OCI-LY1 (cell line): ENCODE results near the gene PRRC2B.
"Not testable (repeated sequence)": the region's sequence is repeated elsewhere in the genome, so short reads cannot be mapped to it uniquely, and the experiment has no call there.

Experiments used
- H2AFZ ChIP-seq: fragments of 200-600 bp; sonication (generic), shearing (Covaris generic); 2 replicates; pipeline ENCODE4 v1.6.0; 2014; ENCODE audit warnings: antibody characterized with exemption, mild to moderate bottlenecking, low read length
- H3F3A ChIP-seq: fragments of 200-600 bp; sonication (generic), shearing (Covaris generic); 2 replicates; pipeline ENCODE4 v1.6.0; 2014; ENCODE audit warnings: mild to moderate bottlenecking, antibody characterized with exemption, low read length, moderate library complexity; ENCODE audit not compliant: insufficient read depth
- H3K27ac ChIP-seq: fragments of 200-600 bp; sonication (generic); 2 replicates; pipeline ENCODE4 v1.5.1; 2014; ENCODE audit warnings: low read length, mixed run types, mild to moderate bottlenecking, low read depth; ENCODE audit not compliant: poor library complexity, severe bottlenecking
- H3K27me3 ChIP-seq: fragments of 200-600 bp; sonication (generic); 2 replicates; pipeline ENCODE4 v1.6.0; 2014; ENCODE audit warnings: antibody characterized with exemption, mild to moderate bottlenecking, low read length, moderate library complexity; ENCODE audit not compliant: insufficient read depth
- H3K36me3 ChIP-seq: fragments of 200-600 bp; sonication (generic); 2 replicates; pipeline ENCODE4 v1.6.1; 2014; ENCODE audit warnings: mild to moderate bottlenecking, antibody characterized with exemption, low read length, moderate library complexity, mixed read lengths; ENCODE audit not compliant: insufficient read depth
- H3K4me1 ChIP-seq: fragments of 200-600 bp; sonication (generic); 2 replicates; pipeline ENCODE4 v1.5.1; 2014; ENCODE audit warnings: mild to moderate bottlenecking, low read length, moderate library complexity; ENCODE audit not compliant: insufficient read depth, severe bottlenecking
- H3K4me2 ChIP-seq: fragments of 200-600 bp; sonication (generic), shearing (Covaris generic); 2 replicates; pipeline ENCODE4 v1.6.1; 2014; ENCODE audit warnings: low read length
- H3K4me3 ChIP-seq: fragments of 200-600 bp; sonication (generic); 2 replicates; pipeline ENCODE4 v1.5.1; 2014; ENCODE audit warnings: low read length, low read depth, mild to moderate bottlenecking, mixed read lengths; ENCODE audit not compliant: poor library complexity, severe bottlenecking
- H3K79me2 ChIP-seq: fragments of 200-600 bp; shearing (Covaris generic); 2 replicates; pipeline ENCODE4 v1.6.1; 2016; ENCODE audit warnings: mixed run types, low read length, mixed read lengths; ENCODE audit not compliant: insufficient read depth
- H3K9ac ChIP-seq: fragments of 200-600 bp; sonication (generic), shearing (Covaris generic); 2 replicates; pipeline ENCODE4 v1.6.1; 2014; ENCODE audit warnings: mild to moderate bottlenecking, low read length, mixed read lengths
- H3K9me2 ChIP-seq: fragments of 200-600 bp; sonication (generic), shearing (Covaris generic); 2 replicates; pipeline ENCODE4 v1.6.1; 2014; ENCODE audit warnings: low read depth, mild to moderate bottlenecking, low read length, mixed read lengths
- H3K9me3 ChIP-seq: fragments of 200-600 bp; shearing (Covaris generic); 2 replicates; pipeline ENCODE4 v1.6.1; 2014; ENCODE audit warnings: low read length, mixed read lengths
- H4K20me1 ChIP-seq: fragments of 200-600 bp; sonication (generic), shearing (Covaris generic); 2 replicates; pipeline ENCODE4 v1.6.0; 2016; ENCODE audit warnings: mild to moderate bottlenecking, low read length; ENCODE audit not compliant: insufficient read depth
- CTCF ChIP-seq: fragments of 200-600 bp; sonication (generic), shearing (Covaris generic); IDR thresholded peaks from 2 replicates; pipeline ENCODE4 v1.5.1; 2017; ENCODE audit warnings: mild to moderate bottlenecking, antibody characterized with exemption, low read length, moderate library complexity, mixed read lengths
- EZH2 ChIP-seq: fragments of 200-600 bp; sonication (generic), shearing (Covaris generic); IDR thresholded peaks from 2 replicates; pipeline ENCODE4 v1.8.0; 2017; ENCODE audit warnings: borderline replicate concordance, mixed run types, mild to moderate bottlenecking, antibody characterized with exemption, low read length, moderate library complexity, mixed read lengths

Gene PRRC2B

GRCh38 chr9:131349881-131350563, 43.9 kb upstream of the PRRC2B start:
- TF ChIP-seq EZH2 (no peak), CTCF (peak; percentile 84)
- peak overlapping the region; percentile 68 for H3K4me2 ChIP-seq
- no peaks in the 10 kb centered on the region for H3K9me2 ChIP-seq
- peaks cover 16% of the 10 kb centered on the region for H3K4me1 ChIP-seq
- no peaks in the 10 kb centered on the region for H3K36me3 ChIP-seq
- H3K4me3 ChIP-seq, result peak overlapping the region; percentile 31
- H3K27ac ChIP-seq, result no peak overlapping the region
- peak overlapping the region; percentile 49; the same call in 1 of the 2 replicates for H3K9ac ChIP-seq
- H3K27me3 ChIP-seq, result no peaks in the 10 kb centered on the region
- H2AFZ ChIP-seq, result no peak overlapping the region
- H3K9me3 ChIP-seq, result no peaks in the 10 kb centered on the region
- H4K20me1 ChIP-seq, result no peaks in the 10 kb centered on the region
- no peaks in the 10 kb centered on the region for H3K79me2 ChIP-seq
- no peaks in the 10 kb centered on the region for H3F3A ChIP-seq

- not testable (repeated sequence) for H3K27me3 ChIP-seq, H3F3A ChIP-seq, H3K4me2 ChIP-seq, H3K4me3 ChIP-seq, H3K9me2 ChIP-seq, H3K9ac ChIP-seq, H4K20me1 ChIP-seq, H3K27ac ChIP-seq, H3K4me1 ChIP-seq, H3K9me3 ChIP-seq, H2AFZ ChIP-seq, H3K36me3 ChIP-seq, H3K79me2 ChIP-seq
These were observed 37.4 kb upstream of the PRRC2B start for GRCh38 chr9:131356479-131356878.

GRCh38 chr9:131358556-131358955, 35.3 kb upstream of the PRRC2B start:
- peaks cover 7% of the 10 kb centered on the region for H3K4me1 ChIP-seq
- no peak overlapping the region for H2AFZ ChIP-seq
- no peaks in the 10 kb centered on the region for H3K9me2 ChIP-seq
- no peaks in the 10 kb centered on the region for H3F3A ChIP-seq
- no peak overlapping the region for H3K9ac ChIP-seq
- no peak overlapping the region for H3K4me2 ChIP-seq
- no peaks in the 10 kb centered on the region for H3K79me2 ChIP-seq
- H3K9me3 ChIP-seq, result no peaks in the 10 kb centered on the region
- H3K27me3 ChIP-seq, result no peaks in the 10 kb centered on the region
- no peak overlapping the region for H3K27ac ChIP-seq
- H4K20me1 ChIP-seq, result no peaks in the 10 kb centered on the region
- no peak for TF ChIP-seq EZH2
- TF ChIP-seq CTCF, result no peak
- no peak overlapping the region for H3K4me3 ChIP-seq
- H3K36me3 ChIP-seq, result no peaks in the 10 kb centered on the region

GRCh38 chr9:131361202-131361833, 32.6 kb upstream of the PRRC2B start:
- H3K79me2 ChIP-seq, result no peaks in the 10 kb centered on the region
- H3K36me3 ChIP-seq, result no peaks in the 10 kb centered on the region
- H3K9ac ChIP-seq, result no peak overlapping the region
- H3K9me2 ChIP-seq, result no peaks in the 10 kb centered on the region
- no peak for TF ChIP-seq CTCF
- TF ChIP-seq EZH2, result no peak
- H3K4me2 ChIP-seq, result no peak overlapping the region
- H3F3A ChIP-seq, result no peaks in the 10 kb centered on the region
- H3K4me3 ChIP-seq, result no peak overlapping the region
- peaks cover 7% of the 10 kb centered on the region for H3K4me1 ChIP-seq
- H3K9me3 ChIP-seq, result no peaks in the 10 kb centered on the region
- H4K20me1 ChIP-seq, result no peaks in the 10 kb centered on the region
- H2AFZ ChIP-seq, result no peak overlapping the region
- H3K27ac ChIP-seq, result no peak overlapping the region
- H3K27me3 ChIP-seq, result no peaks in the 10 kb centered on the region
